GM18861 (cell line): ENCODE data around the gene RNPS1.
"Not testable (repeated sequence)": the region's sequence is repeated elsewhere in the genome, so short reads cannot be mapped to it uniquely, and the experiment has no call there.

Experiments
- ATAC-seq: cut with Tn5 transposase; IDR thresholded peaks from one replicate; pipeline ENCODE4 v1.9.1; 2021; ENCODE audit not compliant: unreplicated experiment

RNPS1 gene

DNA sequence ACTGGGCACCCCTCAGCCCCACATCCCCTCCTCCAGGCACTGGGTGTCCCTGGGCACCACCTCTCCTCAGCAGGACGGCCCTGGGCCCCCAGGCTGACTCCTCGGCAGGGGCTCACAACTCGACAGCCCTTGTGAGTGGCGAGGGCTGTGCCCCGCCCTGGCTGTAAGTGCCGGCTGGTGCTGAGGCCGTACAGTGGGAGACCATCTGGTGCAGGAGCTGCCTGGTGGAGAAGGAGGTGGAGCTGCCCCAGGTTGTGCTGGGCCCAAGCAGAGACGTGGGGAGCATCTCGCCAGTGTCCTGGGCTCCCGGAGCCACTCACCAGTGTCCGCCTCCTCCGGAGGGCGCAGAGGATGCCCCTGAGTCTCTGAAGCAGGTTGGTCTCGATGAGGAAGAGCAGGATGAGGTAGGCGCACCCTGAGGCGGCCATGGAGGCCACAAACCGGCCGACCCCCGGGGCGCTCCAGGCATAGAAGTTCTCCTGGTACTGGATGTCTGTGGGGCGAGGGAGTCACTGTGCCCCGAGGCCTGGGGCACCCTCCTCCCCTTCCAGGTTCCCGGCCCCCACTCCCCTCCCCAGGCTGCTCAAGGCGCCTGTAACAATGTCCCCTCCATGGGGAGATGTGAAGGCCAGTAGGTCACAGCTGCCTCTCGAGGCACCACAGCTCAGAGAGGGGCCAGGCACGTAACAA, 15.1 kb upstream of the RNPS1 start:
- no peak for ATAC-seq

DNA sequence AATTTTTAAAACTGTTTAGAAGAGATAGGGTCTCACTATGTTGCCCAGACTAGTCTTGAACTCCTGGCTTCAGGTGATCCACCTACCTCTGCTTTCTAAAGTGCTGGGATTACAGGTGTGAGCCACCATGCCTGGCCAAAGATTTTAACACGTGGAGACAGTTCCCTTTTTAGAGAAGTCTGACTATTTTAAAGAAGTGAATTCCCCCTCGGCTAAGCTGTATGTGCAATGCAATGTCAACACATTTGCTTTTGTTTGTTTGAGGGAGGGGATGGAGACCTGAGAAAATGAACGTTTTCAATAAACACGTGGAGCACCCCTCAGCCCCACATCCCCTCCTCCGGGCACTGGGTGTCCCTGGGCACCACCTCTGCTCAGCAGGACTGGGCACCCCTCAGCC, 14.3 kb upstream of the RNPS1 start:
- ATAC-seq, result no peak

- ATAC-seq, result no peak
Measured at GRCh38 chr16:2280981-2281542, 13.1 kb upstream of the RNPS1 start.

DNA sequence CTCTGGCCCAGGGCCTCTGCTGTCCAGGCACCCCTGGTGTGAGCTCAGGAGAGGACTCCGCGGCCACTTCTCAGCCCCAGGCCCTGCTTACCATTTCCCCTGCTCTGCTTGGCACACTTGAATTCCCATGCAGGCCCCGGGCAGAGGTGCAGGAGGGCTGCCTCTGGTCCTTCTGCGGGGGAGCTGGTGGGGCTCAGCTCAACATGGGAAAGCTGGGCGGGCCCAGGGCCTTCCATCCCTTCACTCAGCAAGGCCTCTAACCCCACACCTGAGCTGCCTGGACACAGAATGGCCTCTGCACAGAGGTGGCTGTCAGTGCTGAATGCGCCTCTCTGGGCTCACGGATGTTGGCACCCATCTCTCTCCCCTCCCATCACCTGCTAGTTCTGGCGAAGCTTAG, 12.5 kb upstream of the RNPS1 start:
- no peak for ATAC-seq

GRCh38 chr16:2278956-2279800, 11.3 kb upstream of the RNPS1 start:
- no peak for ATAC-seq

DNA sequence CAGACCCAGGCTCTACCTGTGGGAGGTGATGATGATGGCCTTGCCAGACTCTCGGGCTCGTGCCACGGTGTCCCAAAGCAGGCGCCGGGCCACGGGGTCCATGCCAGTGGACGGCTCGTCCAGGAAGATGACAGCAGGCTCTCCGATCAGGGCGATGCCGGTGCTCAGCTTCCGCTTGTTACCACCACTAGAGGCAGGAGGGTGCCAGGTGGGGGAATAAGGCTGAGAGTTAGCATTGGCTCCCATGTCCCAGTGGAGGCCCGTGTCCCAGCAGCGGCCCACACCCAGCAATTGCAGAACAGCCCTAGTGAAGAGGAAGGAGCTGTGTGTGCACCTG, 10.3 kb upstream of the RNPS1 start:
- ATAC-seq, result no peak

- ATAC-seq, result no peak
Measured at GRCh38 chr16:2277466-2278271, 9.7 kb upstream of the RNPS1 start.

- no peak for ATAC-seq
Measured at GRCh38 chr16:2276368-2277195, 8.7 kb upstream of the RNPS1 start.

DNA sequence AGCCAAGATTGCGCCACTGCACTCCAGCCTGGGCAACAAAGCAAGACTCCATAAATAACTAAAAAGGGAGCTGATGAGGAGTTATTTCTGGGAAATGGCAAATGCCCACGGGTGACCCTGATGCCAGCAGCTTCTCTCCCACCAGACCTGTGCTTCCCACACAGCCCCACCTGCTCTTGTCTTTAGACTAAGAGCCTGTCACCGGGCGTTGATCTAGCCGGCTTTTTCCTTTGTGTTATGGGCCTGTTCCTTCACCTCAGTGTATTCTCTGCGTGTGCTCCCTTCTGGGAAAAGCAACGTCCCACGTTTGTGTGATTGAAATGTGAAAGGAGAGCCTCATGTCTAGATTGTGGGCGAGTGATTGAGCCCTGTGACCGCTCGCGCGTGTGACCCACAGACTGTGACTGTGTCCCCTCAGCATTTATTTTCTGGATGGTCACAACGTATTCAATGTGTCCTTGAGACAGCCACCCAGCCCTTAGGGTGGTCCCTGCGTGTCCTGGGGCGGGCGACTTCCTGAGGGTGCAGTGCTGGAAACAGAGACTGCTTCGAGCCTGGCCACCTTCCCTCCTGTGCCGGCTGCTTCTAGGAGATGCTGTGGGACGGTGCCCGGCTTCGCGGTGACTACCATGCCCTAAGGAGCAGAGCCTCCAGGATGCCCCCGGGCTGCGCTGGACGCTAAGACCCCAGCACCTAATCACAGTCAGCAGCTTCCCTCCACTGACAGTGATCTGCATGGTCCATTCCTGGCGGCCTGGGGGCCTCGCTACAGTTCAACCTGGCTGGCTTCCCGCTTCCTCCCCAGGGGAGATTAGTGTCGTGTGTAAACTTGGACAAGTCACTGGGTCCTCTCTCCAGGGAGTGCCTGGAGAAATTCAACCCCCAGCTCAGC, 7.8 kb upstream of the RNPS1 start:
- no peak for ATAC-seq

DNA sequence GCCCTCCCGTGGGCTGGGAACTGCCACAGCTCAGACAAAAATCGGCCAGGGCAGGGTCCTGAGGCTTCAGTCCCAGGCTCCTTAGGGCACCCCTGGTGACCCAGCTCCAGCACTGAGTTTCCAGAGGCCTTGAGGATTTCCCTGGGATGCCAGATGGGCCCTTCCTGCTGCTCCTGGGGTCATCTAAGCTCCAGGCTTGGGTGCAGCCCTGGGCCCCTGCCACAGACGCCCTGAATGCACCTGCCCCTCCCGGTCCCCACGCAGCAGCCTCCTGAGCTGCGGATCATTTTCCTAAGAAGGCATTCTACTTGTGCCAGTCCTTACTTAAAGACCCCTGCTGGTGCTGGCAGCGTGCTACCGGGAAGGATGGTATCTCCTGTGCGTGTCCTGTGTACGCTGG, 6.0 kb upstream of the RNPS1 start:
- ATAC-seq, result no peak

DNA sequence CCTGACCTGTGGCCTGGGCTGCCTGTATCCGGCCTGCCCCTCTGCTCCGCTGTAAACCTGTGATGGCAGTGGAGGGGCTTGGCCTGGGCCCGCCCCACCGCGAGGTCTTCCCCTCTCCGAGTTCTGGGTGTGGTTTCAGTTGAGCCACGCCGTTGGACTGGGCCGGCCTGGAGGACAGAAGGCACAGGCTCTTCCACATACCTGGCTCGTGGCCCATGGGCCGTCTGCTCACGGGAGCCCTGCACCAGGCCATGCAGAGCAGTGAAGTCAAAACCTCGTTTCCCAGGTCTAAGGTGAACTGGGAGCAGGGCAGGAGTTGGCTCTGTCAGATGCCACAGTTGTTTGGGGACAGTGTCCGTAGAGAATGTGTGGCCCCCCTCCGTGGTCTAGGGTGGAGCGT, 5.6 kb upstream of the RNPS1 start:
- no peak for ATAC-seq

GRCh38 chr16:2271848-2272461, 4.0 kb upstream of the RNPS1 start:
- ATAC-seq, result no peak

DNA sequence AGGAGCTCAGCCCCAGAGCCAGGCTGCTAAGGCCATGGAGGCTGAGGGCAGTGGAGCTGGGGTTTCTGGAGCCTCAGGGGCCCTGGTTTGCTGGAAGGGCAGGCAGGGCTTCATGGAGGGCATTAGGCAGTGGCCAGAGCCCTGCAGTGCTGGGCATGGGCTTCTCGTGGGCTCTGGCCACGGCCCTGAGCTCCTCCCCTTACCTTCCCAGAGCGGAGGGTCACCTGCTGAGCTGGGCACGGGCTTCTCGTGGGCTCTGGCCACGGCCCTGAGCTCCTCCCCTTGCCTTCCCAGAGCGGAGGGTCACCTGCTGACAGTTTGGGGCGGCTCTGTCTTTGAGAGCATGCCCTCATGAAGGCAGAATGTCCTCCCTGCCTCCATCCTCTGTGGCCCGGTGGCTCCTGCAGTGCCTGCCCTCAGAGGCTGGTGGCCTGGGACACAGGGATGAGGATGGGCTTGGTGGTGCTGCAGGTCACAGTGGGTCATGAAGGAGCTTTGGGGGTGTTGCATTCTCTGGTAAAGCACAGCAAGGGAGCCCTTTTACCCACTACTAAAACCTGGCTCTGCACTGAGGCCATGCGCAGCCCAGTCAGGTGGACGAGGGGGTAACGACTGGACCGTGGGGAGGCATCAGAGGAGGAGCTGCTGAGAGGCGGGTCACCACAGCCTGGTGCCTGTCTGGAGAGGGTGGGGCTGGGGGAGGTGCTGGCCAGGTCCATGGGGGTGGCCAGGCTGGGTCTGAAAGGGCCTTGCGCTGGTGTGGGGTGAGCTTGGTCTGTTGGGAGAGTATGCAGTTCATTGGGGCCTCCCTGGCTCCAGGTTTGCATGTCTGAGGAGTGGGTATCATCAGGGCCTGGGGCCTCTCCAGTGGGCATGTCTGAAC, 2.9 kb upstream of the RNPS1 start:
- ATAC-seq, result no peak

- no peak for ATAC-seq
Measured at GRCh38 chr16:2270070-2270462, 2.1 kb upstream of the RNPS1 start.

GRCh38 chr16:2267505-2267912, 417 bp downstream of the RNPS1 start:
- peak; percentile 38 for ATAC-seq

- ATAC-seq, result not testable (repeated sequence)
Measured at GRCh38 chr16:2266887-2267286, 1.0 kb downstream of the RNPS1 start.

GRCh38 chr16:2263026-2263425, 4.9 kb downstream of the RNPS1 start:
- not testable (repeated sequence) for ATAC-seq

DNA sequence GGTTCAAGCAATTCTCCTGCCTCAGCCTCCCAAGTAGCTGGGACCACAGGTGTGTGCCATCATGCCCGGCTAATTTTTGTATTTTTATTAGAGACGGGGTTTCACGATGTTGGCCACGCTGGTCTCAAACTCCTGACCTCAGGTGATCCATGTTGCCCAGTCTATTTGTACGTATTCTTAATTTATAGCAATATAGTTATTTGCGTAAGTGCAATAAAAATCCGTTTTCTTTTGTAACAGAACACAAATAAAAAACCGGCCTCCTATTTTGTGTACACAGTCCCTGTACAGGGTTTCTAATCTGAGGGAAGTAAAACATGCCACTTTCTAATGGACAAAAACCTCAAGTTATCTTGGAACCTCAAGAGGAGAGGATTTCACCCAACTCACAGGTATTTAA, 7.7 kb downstream of the RNPS1 start:
- ATAC-seq, result no peak
